Vagina (tissue), 2 donors: ENCODE results near the gene PRIMA1.

Experiments
- POLR2A ChIP-seq, 2 donors: fragments of 450-650 bp; IDR thresholded peaks; one replicate each; pipeline ENCODE4 v1.6.1; 2017; ENCODE audit warnings: antibody characterized with exemption in 2 of 2, mild to moderate bottlenecking in 2 of 2, moderate library complexity in 2 of 2
- POLR2AphosphoS5 ChIP-seq, 2 donors: sonication (generic); formaldehyde crosslinking; IDR thresholded peaks; one replicate each; pipeline ENCODE4 v1.9.0; 2017; ENCODE audit warnings: antibody characterized with exemption in 2 of 2, mild to moderate bottlenecking in 2 of 2, low read depth in 1 of 2; ENCODE audit not compliant: insufficient read depth in 1 of 2
- TF ChIP-seq, protein P1 (sequence below), 3 experiments: fragments of 450-650 bp in 2 of 3; fragments of 200-600 bp in 1 of 3; sonication (generic) in 1 of 3; IDR thresholded peaks; one replicate each; pipeline ENCODE4 v1.5.1; 2017 to 2019; ENCODE audit warnings: antibody characterized with exemption in 3 of 3, mild to moderate bottlenecking in 2 of 3, moderate library complexity in 2 of 3

GRCh38 chr14:93751946-93752655 lies 36.2 kb downstream of the PRIMA1 start:
- TF ChIP-seq POLR2AphosphoS5 (IDR thresholded peaks at IDR 0.05; ENCODE audit: insufficient read depth in 1 of 2, low read depth in 1 of 2) (no peak), POLR2A (IDR thresholded peaks at IDR 0.05) (no peak)
- TF ChIP-seq, protein P1, sequence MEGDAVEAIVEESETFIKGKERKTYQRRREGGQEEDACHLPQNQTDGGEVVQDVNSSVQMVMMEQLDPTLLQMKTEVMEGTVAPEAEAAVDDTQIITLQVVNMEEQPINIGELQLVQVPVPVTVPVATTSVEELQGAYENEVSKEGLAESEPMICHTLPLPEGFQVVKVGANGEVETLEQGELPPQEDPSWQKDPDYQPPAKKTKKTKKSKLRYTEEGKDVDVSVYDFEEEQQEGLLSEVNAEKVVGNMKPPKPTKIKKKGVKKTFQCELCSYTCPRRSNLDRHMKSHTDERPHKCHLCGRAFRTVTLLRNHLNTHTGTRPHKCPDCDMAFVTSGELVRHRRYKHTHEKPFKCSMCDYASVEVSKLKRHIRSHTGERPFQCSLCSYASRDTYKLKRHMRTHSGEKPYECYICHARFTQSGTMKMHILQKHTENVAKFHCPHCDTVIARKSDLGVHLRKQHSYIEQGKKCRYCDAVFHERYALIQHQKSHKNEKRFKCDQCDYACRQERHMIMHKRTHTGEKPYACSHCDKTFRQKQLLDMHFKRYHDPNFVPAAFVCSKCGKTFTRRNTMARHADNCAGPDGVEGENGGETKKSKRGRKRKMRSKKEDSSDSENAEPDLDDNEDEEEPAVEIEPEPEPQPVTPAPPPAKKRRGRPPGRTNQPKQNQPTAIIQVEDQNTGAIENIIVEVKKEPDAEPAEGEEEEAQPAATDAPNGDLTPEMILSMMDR (IDR thresholded peaks at IDR 0.05): no peak
